NCI-H774 (cell line): ENCODE results near the gene PSMD1.
A peak's percentile ranks its signal among the peaks of the same experiment; 100 is the strongest.
"Not testable (repeated sequence)": the region's sequence is repeated elsewhere in the genome, so short reads cannot be mapped to it uniquely, and the experiment has no call there.

ENCODE experiments used
- DNase-seq: peaks from one replicate; lab custom pipeline; 2025; lab: John Stamatoyannopoulos, UW

PSMD1 gene

GRCh38 chr2:231187736-231188505 lies 131.3 kb downstream of the PSMD1 start:
- DNase-seq, result no peak

- DNase-seq, result no peak
These were observed 132.0 kb downstream of the PSMD1 start for GRCh38 chr2:231188506-231189170.

- no peak for DNase-seq
These were observed 132.5 kb downstream of the PSMD1 start for GRCh38 chr2:231189171-231189530.

- no peak for DNase-seq
These were observed 133.2 kb downstream of the PSMD1 start for GRCh38 chr2:231189571-231190495.

GRCh38 chr2:231190531-231191197 lies 134.0 kb downstream of the PSMD1 start:
- DNase-seq, result no peak

- no peak for DNase-seq
These were observed 135.5 kb downstream of the PSMD1 start for GRCh38 chr2:231191896-231192872.

- no peak for DNase-seq
These were observed 136.5 kb downstream of the PSMD1 start for GRCh38 chr2:231193216-231193615.

GRCh38 chr2:231196592-231196991 lies 139.9 kb downstream of the PSMD1 start:
- no peak for DNase-seq

GRCh38 chr2:231197196-231197595 lies 140.5 kb downstream of the PSMD1 start:
- DNase-seq, result not testable (repeated sequence)

GRCh38 chr2:231197706-231198290 lies 141.1 kb downstream of the PSMD1 start:
- DNase-seq, result no peak

GRCh38 chr2:231198291-231199173 lies 141.9 kb downstream of the PSMD1 start, which contains the start of gene ARMC9:
Gene ARMC9 (plus strand): TSS chr2:231198631. CDS start chr2:231206239, 7,608 bp downstream.
- DNase-seq, result peak; percentile 73

GRCh38 chr2:231199219-231199618 lies 142.6 kb downstream of the PSMD1 start:
- DNase-seq, result no peak

- DNase-seq, result no peak
These were observed 144.3 kb downstream of the PSMD1 start for GRCh38 chr2:231200805-231201474.

- DNase-seq, result no peak
These were observed 144.8 kb downstream of the PSMD1 start for GRCh38 chr2:231201475-231201814.

GRCh38 chr2:231203087-231203486 lies 146.4 kb downstream of the PSMD1 start:
- no peak for DNase-seq

- DNase-seq, result no peak
These were observed 147.5 kb downstream of the PSMD1 start for GRCh38 chr2:231204146-231204545.

GRCh38 chr2:231204581-231204980 lies 147.9 kb downstream of the PSMD1 start:
- no peak for DNase-seq

GRCh38 chr2:231207734-231208133 lies 151.1 kb downstream of the PSMD1 start:
- no peak for DNase-seq

- DNase-seq, result no peak
These were observed 154.1 kb downstream of the PSMD1 start for GRCh38 chr2:231210782-231211181.
